ENCODE results near the gene WNT9A.

The WNT9A gene

GRCh38 chr1:227924168-227924832 is 23.4 kb downstream of the WNT9A start:
- DNase-seq: no peak

- no peak for DNase-seq
Observed at GRCh38 chr1:227923353-227924167, 24.2 kb downstream of the WNT9A start.

DNA sequence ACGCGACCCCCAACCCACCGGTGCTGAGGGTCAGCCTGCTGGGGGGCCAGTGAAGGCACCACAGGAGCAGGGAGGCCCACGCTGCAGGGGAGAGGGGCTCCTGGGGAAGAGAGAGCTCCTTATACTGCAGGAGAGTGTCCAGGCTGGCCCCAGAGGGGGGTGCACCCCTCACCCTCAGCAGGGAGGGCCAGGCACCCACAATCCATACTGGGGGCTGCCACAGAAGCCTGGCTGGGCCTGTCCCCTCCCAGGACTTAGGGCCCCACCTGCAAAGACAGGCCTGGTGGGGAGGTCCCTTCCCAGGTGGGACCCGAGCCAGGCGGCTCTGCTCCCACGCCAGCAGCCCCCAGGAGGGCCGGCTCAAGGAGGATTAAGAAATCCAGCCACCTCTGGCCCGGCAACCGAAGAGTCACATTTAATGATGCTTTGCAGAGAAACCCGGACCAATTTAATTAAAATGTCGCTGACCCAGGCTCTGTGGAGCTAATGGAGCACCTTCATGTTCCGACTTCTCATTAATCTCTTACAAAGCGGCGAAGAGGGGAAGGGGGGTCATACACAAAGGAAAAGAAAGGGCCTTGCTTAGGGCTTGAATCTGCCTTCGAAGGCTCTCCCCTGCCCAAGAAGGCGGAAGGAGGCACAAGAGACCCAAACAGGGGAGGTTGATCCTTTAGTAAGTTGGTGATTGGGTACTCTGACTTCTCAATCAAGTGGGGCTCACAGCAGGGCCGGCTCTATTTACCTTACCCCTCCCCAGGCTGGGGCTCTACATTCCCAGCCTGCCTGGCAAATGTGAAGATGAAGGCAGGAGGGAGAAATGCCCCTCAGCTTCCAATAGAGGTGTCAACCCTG is 25.0 kb downstream of the WNT9A start:
- DNase-seq: no peak

DNA sequence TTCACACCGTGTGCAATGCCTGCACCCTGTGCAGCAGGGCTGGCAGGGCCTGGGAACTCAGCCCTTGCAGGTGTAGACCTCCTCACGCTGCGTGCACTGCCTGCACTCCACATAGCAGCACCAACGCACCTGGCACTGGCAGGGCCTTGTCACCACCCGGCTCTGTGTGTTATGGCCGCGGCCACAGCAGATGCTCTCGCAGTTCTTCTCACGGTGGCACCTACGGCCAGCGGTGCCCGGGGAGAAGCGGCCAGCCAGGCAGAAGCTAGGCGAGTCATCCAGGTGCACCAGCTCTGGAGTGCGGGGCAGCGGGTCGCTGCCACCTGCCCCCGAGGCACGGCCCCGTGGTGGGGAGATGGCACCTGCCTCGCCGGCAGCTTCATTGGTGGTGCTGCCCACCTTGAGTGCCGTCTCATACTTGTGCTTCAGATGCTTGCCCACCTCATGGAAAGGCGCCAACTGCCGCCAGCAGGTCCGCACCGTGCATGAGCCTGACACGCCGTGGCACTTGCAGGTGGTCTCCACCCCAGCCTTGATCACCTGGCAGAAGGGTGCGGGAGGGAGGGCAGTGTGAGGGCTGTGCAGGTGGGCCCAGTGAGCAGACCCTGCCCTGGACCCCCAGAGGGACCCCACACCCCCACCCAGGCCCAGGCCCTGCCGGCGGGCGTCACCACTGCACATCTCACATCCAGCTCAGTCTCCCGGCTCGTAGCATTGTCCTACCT is 26.1 kb downstream of the WNT9A start:
- no peak for DNase-seq

GRCh38 chr1:227920896-227921295 is 26.8 kb downstream of the WNT9A start:
- no peak for DNase-seq

DNA sequence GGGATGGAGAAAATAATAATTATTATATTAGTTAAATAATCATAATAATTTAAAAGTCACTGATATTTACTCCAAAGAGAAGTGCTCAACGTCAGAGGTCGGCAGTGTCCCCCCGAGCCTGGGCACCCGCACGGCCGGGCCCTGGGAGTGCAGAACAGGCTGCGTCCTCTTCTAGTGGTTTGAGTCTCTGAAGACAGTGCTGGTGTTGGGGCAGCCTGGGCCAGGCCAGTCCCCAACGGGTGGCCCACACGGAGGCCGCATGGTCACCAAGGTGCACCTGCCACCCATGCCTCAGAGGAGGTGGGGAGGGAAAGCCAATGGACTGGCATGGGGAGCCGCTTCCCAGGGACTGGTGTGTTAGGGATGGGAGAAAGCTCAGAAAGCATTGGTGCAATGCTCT is 27.3 kb downstream of the WNT9A start:
- no peak for DNase-seq

GRCh38 chr1:227919906-227920305 is 27.8 kb downstream of the WNT9A start:
- DNase-seq: no peak

DNA sequence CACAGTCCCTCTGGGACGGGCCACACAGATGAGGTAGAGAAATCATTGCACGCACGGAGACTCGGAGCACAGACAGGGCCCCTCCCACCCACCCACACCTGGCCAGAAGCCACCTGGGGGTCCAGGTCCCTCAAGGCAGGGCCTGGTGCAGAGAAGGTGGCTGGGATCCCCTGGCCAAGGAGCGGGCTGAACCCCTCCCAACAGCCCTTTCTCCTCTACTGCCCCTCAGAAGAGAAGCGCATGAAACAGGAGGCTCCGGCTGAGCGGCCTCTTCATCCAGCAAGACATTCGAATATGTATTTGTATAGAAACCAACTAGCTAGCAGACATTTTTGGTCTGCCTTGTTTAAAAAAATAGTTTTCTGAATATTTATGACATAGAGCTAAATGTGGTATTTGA is 29.0 kb downstream of the WNT9A start:
- DNase-seq: no peak

DNA sequence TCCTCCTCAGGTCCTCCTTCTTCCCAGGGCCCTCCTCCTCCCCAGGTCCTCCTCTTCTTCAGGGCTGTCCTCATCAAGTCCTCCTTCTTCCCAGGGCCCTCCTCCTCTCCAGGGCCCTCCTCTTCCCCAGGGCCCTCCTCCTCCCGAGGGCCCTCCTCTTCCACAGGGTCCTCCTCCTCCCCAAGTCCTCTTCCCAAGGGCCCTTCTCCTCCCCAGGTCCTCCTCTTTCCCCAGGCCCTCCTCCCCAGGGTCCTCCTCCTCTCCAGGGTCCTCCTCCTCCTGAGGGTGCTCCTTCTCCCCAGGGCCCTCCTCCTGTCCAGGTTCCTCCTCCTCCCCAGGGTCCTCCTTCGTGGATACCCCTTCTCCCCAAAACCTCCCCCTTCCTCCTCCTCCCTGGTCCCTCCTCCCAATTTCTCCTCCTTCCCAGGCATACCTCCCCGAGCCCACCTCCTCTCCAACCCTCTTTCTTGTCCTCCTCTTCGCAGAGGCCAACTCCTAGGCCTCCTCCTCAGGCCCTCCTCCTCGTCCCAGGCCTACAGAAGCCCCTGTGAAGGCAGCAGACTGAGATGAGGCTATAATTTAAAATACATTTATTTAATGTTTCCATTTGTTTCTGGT is 29.5 kb downstream of the WNT9A start:
- DNase-seq: no peak

DNA sequence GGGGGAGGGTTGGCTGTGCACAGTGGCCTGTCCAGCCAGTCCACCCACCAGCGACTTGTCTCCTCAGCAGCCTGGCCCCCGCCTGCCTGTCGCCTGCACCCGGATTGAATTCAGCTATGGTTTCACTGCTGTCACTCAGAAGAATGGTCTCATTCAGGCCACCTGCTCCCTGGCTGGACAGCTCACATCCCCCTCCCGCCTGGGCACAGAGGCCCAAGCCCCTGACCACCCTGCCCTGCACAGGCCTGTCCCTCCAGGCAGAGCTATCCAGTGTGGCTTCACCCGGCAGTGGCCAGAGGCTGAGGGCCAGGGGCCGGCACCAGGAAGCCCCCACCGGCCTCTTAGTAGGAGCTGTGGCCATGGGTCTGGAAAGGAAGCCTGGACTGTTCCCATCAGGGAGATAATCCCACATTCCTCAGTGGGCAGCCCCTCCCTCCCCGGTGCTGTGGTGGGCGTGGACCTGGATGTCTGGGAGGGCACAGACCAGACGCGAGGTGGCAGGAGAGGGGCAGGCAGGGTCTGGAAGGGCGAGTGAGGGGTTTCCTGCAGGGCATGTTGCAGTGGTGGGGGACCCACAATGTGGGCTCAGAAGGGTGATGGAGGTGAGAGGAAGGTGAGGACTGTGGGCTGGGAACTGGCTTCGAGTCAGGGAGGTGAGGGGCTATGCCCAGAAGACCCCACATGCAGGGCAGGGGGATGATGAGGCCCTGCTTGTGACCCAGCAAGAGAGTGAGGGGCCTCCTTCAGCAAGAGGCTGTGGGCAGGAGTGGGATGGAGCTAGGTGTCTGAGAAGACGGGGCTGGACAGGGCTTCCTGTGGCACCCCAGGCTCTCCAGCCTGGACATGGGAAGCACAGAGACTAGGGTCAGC is 30.4 kb downstream of the WNT9A start:
- no peak for DNase-seq

GRCh38 chr1:227916655-227917054 is 31.1 kb downstream of the WNT9A start:
- no peak for DNase-seq

DNA sequence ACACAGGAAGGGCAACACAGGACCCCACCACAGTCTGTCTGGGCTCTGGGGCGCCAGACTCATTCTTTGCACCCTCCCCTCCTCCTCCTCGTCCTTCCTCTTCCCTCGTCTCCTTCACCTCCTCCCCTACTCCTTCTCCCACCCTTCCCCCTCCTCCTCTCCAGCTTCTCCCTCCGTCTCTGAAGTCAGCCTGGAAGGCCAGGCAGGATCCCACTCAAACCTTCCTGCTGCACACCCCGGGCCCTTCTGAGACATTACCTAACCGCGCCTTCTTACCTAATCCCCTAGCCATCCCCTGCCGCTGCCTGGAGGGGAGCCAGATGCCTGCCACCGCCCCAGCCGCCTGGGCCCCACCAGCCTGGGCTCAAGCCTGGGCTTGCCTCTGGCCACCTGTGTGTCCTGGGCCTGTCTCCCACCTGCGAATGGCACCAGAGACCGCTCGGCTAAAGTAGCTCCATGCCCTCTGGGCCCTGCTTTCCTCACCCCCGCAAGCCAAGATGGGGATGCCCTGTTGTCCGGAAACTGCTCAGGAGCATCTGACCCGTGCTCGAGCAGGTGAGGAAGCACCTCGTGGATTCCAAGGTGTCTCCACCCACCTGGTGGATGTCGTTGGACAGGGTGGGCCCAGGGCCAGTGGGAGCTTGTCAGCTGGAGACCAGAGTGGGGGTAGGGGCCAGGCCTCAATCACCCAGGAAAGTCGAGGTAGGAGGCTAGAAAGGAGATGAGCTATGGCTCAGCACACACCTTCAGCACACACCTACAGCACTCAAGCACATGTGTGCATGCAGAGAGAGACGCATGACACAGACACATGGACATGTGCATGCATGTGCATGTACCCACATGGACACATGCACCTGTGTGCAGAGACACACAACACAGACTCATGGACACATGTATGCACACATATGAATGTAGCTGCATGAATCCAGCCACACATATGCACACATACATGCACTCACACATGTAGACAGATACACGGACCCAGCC is 31.9 kb downstream of the WNT9A start:
- no peak for DNase-seq

DNA sequence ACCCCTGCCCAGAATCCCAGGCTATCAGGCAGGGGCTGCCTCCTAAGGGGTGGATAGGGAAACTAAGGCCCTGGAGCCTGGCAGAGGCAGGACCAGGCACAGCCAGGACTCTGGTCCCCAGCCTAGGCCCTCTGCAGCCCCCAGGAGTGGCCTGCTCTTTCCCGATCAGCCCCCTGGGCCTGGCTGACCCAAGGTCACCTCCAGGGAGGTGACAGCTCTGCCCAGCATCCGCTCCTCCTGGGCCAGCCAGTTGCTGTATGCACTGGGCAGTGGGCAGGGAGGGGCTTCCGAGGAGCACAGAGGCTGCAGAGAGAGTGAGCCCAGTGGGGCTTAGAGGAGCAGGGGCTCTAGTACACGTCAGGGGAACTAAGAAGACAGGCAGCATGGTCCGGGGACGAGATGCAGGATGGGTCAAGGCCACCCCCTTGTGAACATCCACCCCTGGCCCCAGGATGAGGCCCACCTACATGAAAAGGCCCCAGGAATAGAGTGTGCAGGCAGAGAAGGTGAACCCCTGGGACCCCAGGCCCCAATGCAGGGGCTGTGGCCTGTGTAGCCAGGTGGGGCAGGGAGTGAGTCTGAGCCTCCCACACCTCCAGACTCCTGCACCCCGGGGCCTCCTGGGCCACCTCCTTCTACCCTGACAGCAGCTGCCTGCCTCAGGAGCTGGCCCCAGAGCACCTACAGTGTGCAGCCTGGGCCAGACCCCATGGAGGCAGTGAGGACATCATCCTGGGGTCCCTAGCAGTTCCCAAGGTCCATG is 32.8 kb downstream of the WNT9A start:
- no peak for DNase-seq

- no peak for DNase-seq
Observed at GRCh38 chr1:227913764-227914721, 33.7 kb downstream of the WNT9A start.

DNA sequence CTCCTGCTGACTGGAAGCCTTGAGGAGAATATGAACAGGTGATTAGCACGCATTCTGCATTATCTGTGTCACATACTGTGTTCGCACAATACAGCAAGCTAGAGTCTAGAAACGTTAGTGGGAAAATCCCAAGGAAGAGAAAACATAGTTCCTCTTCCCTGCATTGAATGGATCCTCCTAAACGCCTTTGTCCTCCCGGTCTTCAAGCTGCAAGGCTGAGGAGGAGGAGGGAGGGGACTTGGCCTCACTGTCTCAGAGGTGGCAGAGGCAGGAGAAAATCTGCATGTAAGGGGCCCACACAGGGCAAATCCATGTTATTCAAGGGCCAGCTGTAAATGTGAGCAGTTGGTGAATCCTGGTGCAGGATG is 34.4 kb downstream of the WNT9A start:
- no peak for DNase-seq

DNA sequence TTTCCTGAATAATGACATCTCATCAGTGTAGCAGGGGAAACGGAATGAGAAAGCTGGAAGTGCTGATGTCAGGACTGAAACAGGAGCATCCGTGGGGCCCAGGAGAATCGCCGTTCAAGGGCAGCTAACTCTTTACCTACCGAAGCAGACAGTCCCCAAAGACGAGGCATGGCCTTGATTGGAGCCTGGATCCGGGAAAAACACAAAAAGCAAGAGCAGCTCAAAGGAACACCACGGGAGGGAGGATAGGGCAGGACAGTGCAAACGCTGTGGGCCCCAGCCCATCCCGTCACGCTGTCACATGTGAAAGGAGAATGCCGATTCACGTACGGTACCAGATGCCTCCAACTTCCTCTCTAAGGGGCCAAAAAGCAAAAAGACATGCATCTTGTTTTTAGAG is 34.9 kb downstream of the WNT9A start:
- DNase-seq: no peak

GRCh38 chr1:227911376-227911775 is 36.4 kb downstream of the WNT9A start:
- DNase-seq: no peak

DNA sequence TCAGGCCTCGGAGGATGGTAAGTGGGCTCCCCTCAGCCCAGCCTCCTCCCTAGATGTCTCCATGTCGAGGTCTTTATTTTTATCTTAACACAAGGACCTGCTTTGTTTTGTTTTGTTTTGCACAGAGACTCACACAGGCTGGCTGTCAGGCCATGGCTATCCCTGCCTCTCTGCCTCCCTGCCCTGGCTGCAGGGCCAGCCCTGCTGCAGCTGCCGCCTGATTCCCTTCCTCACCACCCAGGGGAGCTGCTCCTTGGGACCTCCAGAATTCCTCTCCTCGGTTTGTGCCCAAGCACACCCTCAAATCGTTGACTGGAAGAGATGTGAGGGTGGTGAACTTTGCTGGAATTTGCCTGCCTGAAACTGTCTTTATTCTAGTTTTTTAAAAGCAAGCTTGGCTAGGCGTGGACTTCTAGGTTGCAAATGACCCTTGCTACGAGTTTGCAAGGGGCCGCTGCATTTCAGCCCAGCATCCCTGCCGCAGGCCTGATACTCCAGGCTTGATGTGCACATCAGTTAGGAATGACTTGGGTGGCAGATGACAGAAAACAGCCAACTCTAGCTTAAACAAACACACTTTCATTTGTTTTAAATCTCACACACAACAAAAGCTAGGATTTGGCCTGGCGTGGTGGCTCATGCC is 37.1 kb downstream of the WNT9A start:
- no peak for DNase-seq

All from activated CD4-positive, alpha-beta T cell treated with anti-CD3 and anti-CD28 coated beads, Interleukin-2, amount 50 U/mL, for 4 hours (primary cell).